ENCODE results near the gene BAZ2B. TPM values are rescaled to one million over a fixed set of nuclear protein-coding genes. Genes with fewer than 3 reads are reported as not detected.

Gene BAZ2B
- total RNA-seq, 1 experiment from 2014 or later = 47.6 TPM

DNA sequence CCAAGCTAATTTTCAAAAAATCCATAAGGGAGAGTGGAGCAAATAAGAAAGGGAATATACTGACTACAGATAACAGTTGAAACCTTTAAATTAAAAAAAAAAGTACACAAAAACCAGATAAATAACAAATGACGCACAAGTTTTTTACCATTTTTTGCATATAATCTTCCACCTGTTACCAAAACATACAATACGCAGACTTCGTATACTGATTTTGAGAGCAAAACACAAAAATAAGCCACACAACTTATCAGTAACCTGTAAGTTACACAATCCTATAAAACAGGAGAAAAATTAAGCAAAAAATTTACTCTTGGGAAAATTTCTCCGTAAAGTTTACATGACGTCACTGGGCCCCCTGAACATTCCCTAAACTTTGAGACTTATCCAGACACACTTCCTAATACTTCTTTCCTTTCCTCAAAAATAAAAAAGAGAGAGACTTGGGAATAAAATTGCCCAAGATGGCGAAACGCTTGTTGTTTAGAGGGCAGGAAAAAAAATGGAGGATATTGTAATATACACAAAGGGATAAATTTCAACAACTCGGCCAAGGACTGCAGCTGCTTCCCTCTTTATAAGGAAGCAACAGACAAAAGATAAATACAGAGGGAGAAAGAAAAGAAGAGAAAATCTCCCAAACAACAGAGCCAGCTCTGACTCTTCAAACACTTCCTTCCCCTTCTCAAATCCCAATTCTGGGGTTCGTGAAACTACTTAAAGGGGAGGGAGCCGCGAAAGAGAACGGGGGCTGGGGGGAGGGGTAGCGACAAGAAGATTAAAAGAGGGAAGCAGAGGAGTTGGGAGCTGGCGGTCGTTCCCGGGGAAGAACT is 1.6 kb downstream of the BAZ2B start:
- Histone ChIP-seq H3K27ac (ENCODE audit: low read depth, low read length, poor library complexity, severe bottlenecking) (peak overlapping the region; percentile 100), H3K36me3 (ENCODE audit: insufficient read depth, low read length, poor library complexity, severe bottlenecking) (no peaks in the 10 kb centered on the region), H3K4me3 (ENCODE audit: low read depth, low read length, poor library complexity, severe bottlenecking) (peak overlapping the region; percentile 83), H3K9me3 (ENCODE audit: low read depth, low read length, poor library complexity, severe bottlenecking) (no peaks in the 10 kb centered on the region), H3K4me1 (ENCODE audit: insufficient read depth, low read length, poor library complexity, severe bottlenecking) (peaks cover 56% of the 10 kb centered on the region), H3K27me3 (replicated peaks; ENCODE audit: insufficient read depth, low read depth, low read length, poor library complexity) (no peaks in the 10 kb centered on the region)
- intact Hi-C loops (cut with micrococcal nuclease; ENCODE audit: unreplicated experiment) = loop anchor here (2.0 to 10.0 kb wide), 2 partner anchors 98 to 330 kb away; partner anchors contain the start of genes MARCHF7 and WDSUB1
- ChIA-PET CTCF (interaction anchor here (0.6 kb wide), 1 partner anchor 63 kb away, joined by 5 read pairs; no protein-coding TSS in a partner anchor), POLR2A (ENCODE audit: low non-redundant PET) (interaction anchor here (0.6 to 0.7 kb wide), 5 partner anchors 53 to 474 kb away, joined by 3 to 9 read pairs (median 3); no protein-coding TSS in a partner anchor)
- DNase-seq (ENCODE audit: low spot score) = peak; percentile 87
- TF ChIP-seq, protein P1, sequence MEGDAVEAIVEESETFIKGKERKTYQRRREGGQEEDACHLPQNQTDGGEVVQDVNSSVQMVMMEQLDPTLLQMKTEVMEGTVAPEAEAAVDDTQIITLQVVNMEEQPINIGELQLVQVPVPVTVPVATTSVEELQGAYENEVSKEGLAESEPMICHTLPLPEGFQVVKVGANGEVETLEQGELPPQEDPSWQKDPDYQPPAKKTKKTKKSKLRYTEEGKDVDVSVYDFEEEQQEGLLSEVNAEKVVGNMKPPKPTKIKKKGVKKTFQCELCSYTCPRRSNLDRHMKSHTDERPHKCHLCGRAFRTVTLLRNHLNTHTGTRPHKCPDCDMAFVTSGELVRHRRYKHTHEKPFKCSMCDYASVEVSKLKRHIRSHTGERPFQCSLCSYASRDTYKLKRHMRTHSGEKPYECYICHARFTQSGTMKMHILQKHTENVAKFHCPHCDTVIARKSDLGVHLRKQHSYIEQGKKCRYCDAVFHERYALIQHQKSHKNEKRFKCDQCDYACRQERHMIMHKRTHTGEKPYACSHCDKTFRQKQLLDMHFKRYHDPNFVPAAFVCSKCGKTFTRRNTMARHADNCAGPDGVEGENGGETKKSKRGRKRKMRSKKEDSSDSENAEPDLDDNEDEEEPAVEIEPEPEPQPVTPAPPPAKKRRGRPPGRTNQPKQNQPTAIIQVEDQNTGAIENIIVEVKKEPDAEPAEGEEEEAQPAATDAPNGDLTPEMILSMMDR (conservative IDR thresholded peaks at IDR 0.05; ENCODE audit: low read depth, low read length) = no peak
- no peak for TF ChIP-seq EZH2 (IDR thresholded peaks at IDR 0.05; ENCODE audit: borderline replicate concordance, low read depth, low read length, poor library complexity, severe bottlenecking)
- BruUV-seq (replicated peaks) = TSS peak; percentile 50

DNA sequence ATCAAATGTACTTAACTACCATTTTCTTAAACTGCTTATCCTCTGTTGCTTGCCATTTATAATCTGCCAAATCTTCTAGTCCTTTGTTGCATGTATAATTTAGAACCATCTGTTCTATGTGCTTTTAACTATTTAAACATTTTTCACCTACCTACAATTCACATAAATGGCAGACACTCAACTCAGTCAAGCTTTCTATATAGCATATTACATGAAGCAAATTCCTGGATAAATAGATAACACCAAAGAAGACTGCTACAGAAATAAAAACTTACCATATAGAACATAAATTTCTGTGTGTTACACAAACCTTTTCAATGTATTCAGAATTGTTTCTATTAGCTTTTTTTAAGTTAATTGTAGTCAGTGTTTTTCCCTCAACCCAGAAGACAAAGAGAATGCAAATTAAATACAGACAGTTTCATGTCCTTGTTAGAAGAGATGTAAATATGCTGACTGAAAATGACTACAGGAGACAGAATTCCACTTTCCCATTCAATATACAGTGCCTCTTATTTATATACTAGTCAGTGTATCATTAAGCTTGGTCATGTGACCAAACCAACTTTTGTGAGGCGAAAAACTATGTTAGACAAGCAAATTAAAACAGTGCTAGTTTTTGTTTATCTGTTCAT is 2.6 kb downstream of the BAZ2B start:
- Histone ChIP-seq H3K9me3 (ENCODE audit: low read depth, low read length, poor library complexity, severe bottlenecking) (no peaks in the 10 kb centered on the region), H3K27me3 (replicated peaks; ENCODE audit: insufficient read depth, low read depth, low read length, poor library complexity) (no peaks in the 10 kb centered on the region), H3K36me3 (ENCODE audit: insufficient read depth, low read length, poor library complexity, severe bottlenecking) (no peaks in the 10 kb centered on the region), H3K4me3 (ENCODE audit: low read depth, low read length, poor library complexity, severe bottlenecking) (peak overlapping the region; percentile 83), H3K27ac (ENCODE audit: low read depth, low read length, poor library complexity, severe bottlenecking) (peak overlapping the region; percentile 100), H3K4me1 (ENCODE audit: insufficient read depth, low read length, poor library complexity, severe bottlenecking) (peaks cover 65% of the 10 kb centered on the region)
- DNase-seq (ENCODE audit: low spot score) = peak; percentile 61
- TF ChIP-seq, protein P1 (conservative IDR thresholded peaks at IDR 0.05; ENCODE audit: low read depth, low read length) = no peak
- no peak for TF ChIP-seq EZH2 (IDR thresholded peaks at IDR 0.05; ENCODE audit: borderline replicate concordance, low read depth, low read length, poor library complexity, severe bottlenecking)
- ChIA-PET POLR2A (ENCODE audit: low non-redundant PET) (interaction anchor here (0.6 kb wide), 1 partner anchor 81 kb away, joined by 3 read pairs; no protein-coding TSS in a partner anchor), CTCF (no interaction called here)
- BruUV-seq (replicated peaks) = no TSS peak
- intact Hi-C loops (cut with micrococcal nuclease; ENCODE audit: unreplicated experiment) = loop anchor here (2.0 to 10.0 kb wide), 2 partner anchors 99 to 329 kb away; partner anchors contain the start of genes MARCHF7 and WDSUB1

DNA sequence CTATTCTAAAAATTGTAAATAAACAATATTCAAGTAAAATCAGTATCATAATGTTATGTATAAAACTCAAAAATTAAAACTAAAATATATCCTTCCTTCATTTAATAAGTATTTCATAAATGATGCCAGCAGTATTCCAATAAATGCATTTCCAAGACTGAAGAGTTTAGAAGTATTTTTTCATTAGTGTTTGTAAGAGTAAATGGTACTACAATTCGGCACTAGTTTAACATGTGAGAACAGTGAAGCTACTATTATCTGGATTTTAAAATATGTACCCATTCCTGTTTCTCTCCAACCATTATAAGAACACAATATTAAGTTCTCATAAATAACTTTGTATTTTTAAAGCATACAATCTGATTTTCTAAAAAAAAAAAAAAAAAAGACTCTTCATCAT is 3.3 kb downstream of the BAZ2B start:
- no peak for TF ChIP-seq EZH2 (IDR thresholded peaks at IDR 0.05; ENCODE audit: borderline replicate concordance, low read depth, low read length, poor library complexity, severe bottlenecking)
- TF ChIP-seq, protein P1 (conservative IDR thresholded peaks at IDR 0.05; ENCODE audit: low read depth, low read length) = no peak
- BruUV-seq (replicated peaks) = no TSS peak
- Histone ChIP-seq H3K4me1 (ENCODE audit: insufficient read depth, low read length, poor library complexity, severe bottlenecking) (peaks cover 65% of the 10 kb centered on the region), H3K4me3 (ENCODE audit: low read depth, low read length, poor library complexity, severe bottlenecking) (peak overlapping the region; percentile 83), H3K27me3 (replicated peaks; ENCODE audit: insufficient read depth, low read depth, low read length, poor library complexity) (no peaks in the 10 kb centered on the region), H3K27ac (ENCODE audit: low read depth, low read length, poor library complexity, severe bottlenecking) (peak overlapping the region; percentile 100), H3K36me3 (ENCODE audit: insufficient read depth, low read length, poor library complexity, severe bottlenecking) (no peaks in the 10 kb centered on the region), H3K9me3 (ENCODE audit: low read depth, low read length, poor library complexity, severe bottlenecking) (no peaks in the 10 kb centered on the region)
- intact Hi-C loops (cut with micrococcal nuclease; ENCODE audit: unreplicated experiment) = loop anchor here (10.0 kb wide), 1 partner anchor 328 kb away; the partner anchor contains the start of gene WDSUB1
- DNase-seq (ENCODE audit: low spot score) = no peak
- CTCF ChIA-PET = no interaction called here
- POLR2A ChIA-PET (ENCODE audit: low non-redundant PET) = interaction anchor here (0.6 kb wide), 1 partner anchor 144 kb away, joined by 3 read pairs; no protein-coding TSS in a partner anchor
